Common myeloid progenitor, CD34-positive (primary cell): ENCODE data around the gene DOK7.

ENCODE experiments used
- CTCF ChIA-PET: fragments of 350-600 bp; sonication (Branson Sonifier 250); formaldehyde crosslinking; loops from one replicate; lab custom pipeline; 2021; ENCODE audit warnings: antibody characterized with exemption; lab: Charles Lee
- POLR2A ChIA-PET: fragments of 350-600 bp; sonication (Branson Sonifier 250); formaldehyde crosslinking; loops from one replicate; lab custom pipeline; 2021; ENCODE audit warnings: antibody characterized with exemption; lab: Charles Lee
- DNase-seq, 3 donors: peaks; one replicate each; pipeline versions ENCODE4 v3.0.0 to v3.0.0-alpha.2; 2013
- H3K27ac ChIP-seq, 2 experiments: 1 replicate in 1 of 2; 2 replicates in 1 of 2; pipeline ENCODE4 v1.7.0; 2013; ENCODE audit warnings: inconsistent platforms in 2 of 2, low read length in 2 of 2, mild to moderate bottlenecking in 2 of 2, low read depth in 1 of 2, moderate library complexity in 1 of 2; ENCODE audit not compliant: severe bottlenecking in 2 of 2, insufficient read depth in 1 of 2, poor library complexity in 1 of 2
- H3K27me3 ChIP-seq, 5 experiments: replicated peaks in 2 of 5; 1 replicate in 3 of 5; 2 replicates in 2 of 5; pipeline versions ENCODE4 v1.6.1 to v1.7.0; 2013; ENCODE audit warnings: low read length in 4 of 5, mild to moderate bottlenecking in 2 of 5, moderate library complexity in 2 of 5, inconsistent platforms in 1 of 5; ENCODE audit not compliant: insufficient read depth in 5 of 5, control insufficient read depth in 4 of 5
- H3K36me3 ChIP-seq, 4 experiments: 1 replicate in 2 of 4; 2 replicates in 2 of 4; pipeline versions ENCODE4 v1.6.1 to v1.7.0; 2013; ENCODE audit warnings: low read length in 3 of 4, control low read depth in 1 of 4, mild to moderate bottlenecking in 1 of 4; ENCODE audit not compliant: control insufficient read depth in 4 of 4, insufficient read depth in 4 of 4
- H3K4me1 ChIP-seq, 4 experiments: 1 replicate in 3 of 4; 2 replicates in 1 of 4; pipeline versions ENCODE4 v1.6.1 to v1.7.1; 2013; ENCODE audit warnings: low read length in 3 of 4, mild to moderate bottlenecking in 3 of 4, control low read depth in 1 of 4, inconsistent platforms in 1 of 4, moderate library complexity in 1 of 4; ENCODE audit not compliant: control insufficient read depth in 4 of 4, insufficient read depth in 4 of 4; ENCODE audit errors: control extremely low read depth in 1 of 4
- H3K4me3 ChIP-seq, 7 experiments: 1 replicate in 4 of 7; 2 replicates in 3 of 7; pipeline versions ENCODE4 v1.5.1 to v1.7.0; 2013; ENCODE audit warnings: mild to moderate bottlenecking in 7 of 7, low read length in 6 of 7, moderate library complexity in 6 of 7, inconsistent platforms in 2 of 7, low read depth in 2 of 7, control low read depth in 1 of 7; ENCODE audit not compliant: insufficient read depth in 4 of 7, control insufficient read depth in 1 of 7; ENCODE audit errors: extremely low read depth in 1 of 7
- H3K9me3 ChIP-seq, 5 experiments: 1 replicate in 4 of 5; 2 replicates in 1 of 5; pipeline versions ENCODE4 v1.6.1 to v1.7.1; 2013; ENCODE audit warnings: low read length in 4 of 5, mild to moderate bottlenecking in 2 of 5, inconsistent platforms in 1 of 5, low read depth in 1 of 5, moderate library complexity in 1 of 5; ENCODE audit not compliant: control insufficient read depth in 4 of 5, insufficient read depth in 2 of 5; ENCODE audit errors: control extremely low read depth in 1 of 5
- WGBS: methylation state at CpG from one replicate; pipeline ENCODE4 v1.1.5; 2013; ENCODE audit not compliant: insufficient coverage; 5-methylcytosine and 5-hydroxymethylcytosine counted together

Gene DOK7

GRCh38 chr4:3476341-3476747, 13.2 kb downstream of the DOK7 start:
- no peak overlapping the region for H3K4me3 ChIP-seq
- H3K36me3 ChIP-seq: no peaks in the 10 kb centered on the region
- H3K9me3 ChIP-seq: no peaks in the 10 kb centered on the region
- no peaks in the 10 kb centered on the region for H3K4me1 ChIP-seq
- 91% methylated on average over 22 of the region's 22 CpGs for whole genome bisulfite sequencing
- no peak overlapping the region for H3K27ac ChIP-seq
- no peak for DNase-seq
- H3K27me3 ChIP-seq: peaks cover 0 to 11% (median 3%) of the 10 kb centered on the region in 5 experiments
- ChIA-PET CTCF (no interaction called here), POLR2A (no interaction called here)

GRCh38 chr4:3476936-3477749, 14.0 kb downstream of the DOK7 start:
- Histone ChIP-seq H3K4me3 (no peak overlapping the region), H3K9me3 (no peaks in the 10 kb centered on the region), H3K27ac (no peak overlapping the region), H3K36me3 (no peaks in the 10 kb centered on the region), H3K27me3 (peaks cover 0 to 19% (median 3%) of the 10 kb centered on the region in 5 experiments), H3K4me1 (peaks cover 0 to 3% (median 0%) of the 10 kb centered on the region in 4 experiments)
- WGBS: 93% methylated on average over 17 of the region's 27 CpGs
- POLR2A ChIA-PET: interaction anchor here (0.6 kb wide), 1 partner anchor 155 kb away, joined by 5 read pairs; no protein-coding TSS in a partner anchor
- CTCF ChIA-PET: interaction anchor here (1.1 kb wide), 1 partner anchor 32 kb away, joined by 3 read pairs; no protein-coding TSS in a partner anchor
- DNase-seq: no peak

GRCh38 chr4:3477750-3478430, 14.8 kb downstream of the DOK7 start:
- WGBS: 83% methylated on average over 16 of the region's 23 CpGs
- Histone ChIP-seq H3K4me1 (peaks cover 0 to 3% (median 0%) of the 10 kb centered on the region in 4 experiments), H3K27me3 (peaks cover 0 to 26% (median 3%) of the 10 kb centered on the region in 5 experiments), H3K27ac (no peak overlapping the region), H3K36me3 (no peaks in the 10 kb centered on the region), H3K4me3 (no peak overlapping the region), H3K9me3 (no peaks in the 10 kb centered on the region)
- CTCF ChIA-PET: interaction anchor here (1.1 kb wide), 1 partner anchor 33 kb away, joined by 3 read pairs; no protein-coding TSS in a partner anchor
- DNase-seq: no peak
- POLR2A ChIA-PET: interaction anchor here (0.6 kb wide), 1 partner anchor 156 kb away, joined by 5 read pairs; no protein-coding TSS in a partner anchor

- Histone ChIP-seq H3K4me3 (no peak overlapping the region), H3K9me3 (no peaks in the 10 kb centered on the region), H3K27me3 (peaks cover 0 to 30% (median 3%) of the 10 kb centered on the region in 5 experiments), H3K4me1 (peaks cover 0 to 3% (median 1%) of the 10 kb centered on the region in 4 experiments), H3K27ac (no peak overlapping the region), H3K36me3 (no peaks in the 10 kb centered on the region)
- ChIA-PET POLR2A (no interaction called here), CTCF (interaction anchor here (1.1 to 4.0 kb wide), 2 partner anchors 34 to 133 kb away, joined by 3 to 24 read pairs; no protein-coding TSS in a partner anchor)
- WGBS: 94% methylated on average over 31 of the region's 35 CpGs
- no peak for DNase-seq
Measured at GRCh38 chr4:3478446-3479357, 15.6 kb downstream of the DOK7 start.

- Histone ChIP-seq H3K9me3 (no peaks in the 10 kb centered on the region), H3K4me1 (peaks cover 0 to 8% (median 4%) of the 10 kb centered on the region in 4 experiments), H3K36me3 (no peaks in the 10 kb centered on the region), H3K27me3 (peaks cover 0 to 38% (median 8%) of the 10 kb centered on the region in 5 experiments), H3K27ac (no peak overlapping the region), H3K4me3 (no peak overlapping the region)
- ChIA-PET CTCF (interaction anchor here (0.9 to 4.0 kb wide), 15 partner anchors 7 to 294 kb away, joined by 3 to 24 read pairs (median 6); no protein-coding TSS in a partner anchor), POLR2A (no interaction called here)
- WGBS: 97% methylated on average over 20 of the region's 25 CpGs
- DNase-seq: no peak
Measured at GRCh38 chr4:3479358-3480101, 16.4 kb downstream of the DOK7 start.

- POLR2A ChIA-PET: no interaction called here
- Histone ChIP-seq H3K27ac (no peak overlapping the region), H3K4me1 (peaks cover 0 to 19% (median 14%) of the 10 kb centered on the region in 4 experiments), H3K4me3 (no peak overlapping the region), H3K27me3 (peaks cover 0 to 49% (median 11%) of the 10 kb centered on the region in 5 experiments), H3K9me3 (no peaks in the 10 kb centered on the region), H3K36me3 (no peaks in the 10 kb centered on the region)
- DNase-seq: peak; percentile 43 to 71 (median 66)
- 18% methylated on average over 17 of the region's 17 CpGs for WGBS
- CTCF ChIA-PET: interaction anchor here (0.6 to 4.0 kb wide), 27 partner anchors 9 to 401 kb away, joined by 3 to 24 read pairs (median 4); partner anchors contain the start of gene DOK7
Measured at GRCh38 chr4:3480528-3481112, 17.5 kb downstream of the DOK7 start.
